GM23338 (cell line): ENCODE data around the gene FITM2.

Experiments used
- CREB1 ChIP-seq: fragments of 250-450 bp; sonication (Bioruptor Pico); IDR thresholded peaks from 2 replicates; pipeline ENCODE4 v1.5.0; 2020; ENCODE audit warnings: low read depth, mild to moderate bottlenecking, moderate library complexity
- EZH2 ChIP-seq: fragments of 200-600 bp; sonication (generic); IDR thresholded peaks from one replicate; pipeline ENCODE4 v1.8.0; 2017; ENCODE audit warnings: antibody characterized with exemption, mild to moderate bottlenecking, low read depth; ENCODE audit not compliant: unreplicated experiment
- EZH2phosphoT487 ChIP-seq: fragments of 200-600 bp; sonication (generic); IDR thresholded peaks from one replicate; pipeline ENCODE4 v1.8.1; 2018; ENCODE audit warnings: antibody characterized with exemption; ENCODE audit not compliant: unreplicated experiment
- JUNB ChIP-seq: IDR thresholded peaks from one replicate; pipeline ENCODE4 v1.6.1; 2016; ENCODE audit warnings: antibody characterized with exemption; ENCODE audit not compliant: unreplicated experiment
- NANOG ChIP-seq: IDR thresholded peaks from 2 replicates; pipeline ENCODE4 v1.6.1; 2016; ENCODE audit warnings: antibody characterized with exemption, borderline replicate concordance
- POLR2AphosphoS5 ChIP-seq: IDR thresholded peaks from 2 replicates; pipeline ENCODE4 v1.6.1; 2016; ENCODE audit warnings: antibody characterized with exemption, low read depth
- ZNF114 ChIP-seq: fragments of 250-450 bp; sonication (Bioruptor Pico); IDR thresholded peaks from 2 replicates; pipeline ENCODE4 v1.5.0; 2020; ENCODE audit warnings: mild to moderate bottlenecking, moderate library complexity
- TF ChIP-seq, protein P1 (sequence below), 2 experiments: fragments of 200-600 bp in 1 of 2; sonication (generic) in 1 of 2; conservative IDR thresholded peaks; 2 replicates each; pipeline versions ENCODE4 v1.5.1 to v1.6.1; 2016 to 2017; ENCODE audit warnings: antibody characterized with exemption in 2 of 2, low read depth in 2 of 2, mild to moderate bottlenecking in 2 of 2, moderate library complexity in 1 of 2
- TF ChIP-seq, protein P2 (sequence below): IDR thresholded peaks from one replicate; pipeline ENCODE4 v1.6.1; 2018; ENCODE audit warnings: antibody characterized with exemption; ENCODE audit not compliant: unreplicated experiment

DNA sequence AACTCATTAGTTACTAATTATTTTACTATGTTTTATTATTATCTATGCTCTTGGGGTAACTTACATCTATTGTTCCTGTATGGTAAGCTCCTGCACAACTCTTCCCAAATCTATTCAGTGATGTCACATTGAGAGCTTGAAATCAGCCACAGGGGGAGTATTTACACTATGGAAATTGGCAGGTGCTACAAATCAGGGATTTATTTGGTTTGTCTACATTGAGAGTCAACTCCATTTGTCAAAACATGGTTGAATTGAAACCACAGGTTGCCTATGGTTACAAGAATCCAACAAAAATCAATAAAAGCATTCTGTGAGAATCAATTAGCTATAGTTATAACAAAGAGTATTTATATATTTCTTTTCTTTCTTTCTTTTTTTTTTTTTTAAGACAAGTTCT is 3.9 kb upstream of the FITM2 start:
- TF ChIP-seq, protein P1, sequence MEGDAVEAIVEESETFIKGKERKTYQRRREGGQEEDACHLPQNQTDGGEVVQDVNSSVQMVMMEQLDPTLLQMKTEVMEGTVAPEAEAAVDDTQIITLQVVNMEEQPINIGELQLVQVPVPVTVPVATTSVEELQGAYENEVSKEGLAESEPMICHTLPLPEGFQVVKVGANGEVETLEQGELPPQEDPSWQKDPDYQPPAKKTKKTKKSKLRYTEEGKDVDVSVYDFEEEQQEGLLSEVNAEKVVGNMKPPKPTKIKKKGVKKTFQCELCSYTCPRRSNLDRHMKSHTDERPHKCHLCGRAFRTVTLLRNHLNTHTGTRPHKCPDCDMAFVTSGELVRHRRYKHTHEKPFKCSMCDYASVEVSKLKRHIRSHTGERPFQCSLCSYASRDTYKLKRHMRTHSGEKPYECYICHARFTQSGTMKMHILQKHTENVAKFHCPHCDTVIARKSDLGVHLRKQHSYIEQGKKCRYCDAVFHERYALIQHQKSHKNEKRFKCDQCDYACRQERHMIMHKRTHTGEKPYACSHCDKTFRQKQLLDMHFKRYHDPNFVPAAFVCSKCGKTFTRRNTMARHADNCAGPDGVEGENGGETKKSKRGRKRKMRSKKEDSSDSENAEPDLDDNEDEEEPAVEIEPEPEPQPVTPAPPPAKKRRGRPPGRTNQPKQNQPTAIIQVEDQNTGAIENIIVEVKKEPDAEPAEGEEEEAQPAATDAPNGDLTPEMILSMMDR (conservative IDR thresholded peaks at IDR 0.05; ENCODE audit: low read depth in 2 of 2) = no peak
- no peak for TF ChIP-seq JUNB
- no peak for TF ChIP-seq POLR2AphosphoS5
- TF ChIP-seq, protein P2, sequence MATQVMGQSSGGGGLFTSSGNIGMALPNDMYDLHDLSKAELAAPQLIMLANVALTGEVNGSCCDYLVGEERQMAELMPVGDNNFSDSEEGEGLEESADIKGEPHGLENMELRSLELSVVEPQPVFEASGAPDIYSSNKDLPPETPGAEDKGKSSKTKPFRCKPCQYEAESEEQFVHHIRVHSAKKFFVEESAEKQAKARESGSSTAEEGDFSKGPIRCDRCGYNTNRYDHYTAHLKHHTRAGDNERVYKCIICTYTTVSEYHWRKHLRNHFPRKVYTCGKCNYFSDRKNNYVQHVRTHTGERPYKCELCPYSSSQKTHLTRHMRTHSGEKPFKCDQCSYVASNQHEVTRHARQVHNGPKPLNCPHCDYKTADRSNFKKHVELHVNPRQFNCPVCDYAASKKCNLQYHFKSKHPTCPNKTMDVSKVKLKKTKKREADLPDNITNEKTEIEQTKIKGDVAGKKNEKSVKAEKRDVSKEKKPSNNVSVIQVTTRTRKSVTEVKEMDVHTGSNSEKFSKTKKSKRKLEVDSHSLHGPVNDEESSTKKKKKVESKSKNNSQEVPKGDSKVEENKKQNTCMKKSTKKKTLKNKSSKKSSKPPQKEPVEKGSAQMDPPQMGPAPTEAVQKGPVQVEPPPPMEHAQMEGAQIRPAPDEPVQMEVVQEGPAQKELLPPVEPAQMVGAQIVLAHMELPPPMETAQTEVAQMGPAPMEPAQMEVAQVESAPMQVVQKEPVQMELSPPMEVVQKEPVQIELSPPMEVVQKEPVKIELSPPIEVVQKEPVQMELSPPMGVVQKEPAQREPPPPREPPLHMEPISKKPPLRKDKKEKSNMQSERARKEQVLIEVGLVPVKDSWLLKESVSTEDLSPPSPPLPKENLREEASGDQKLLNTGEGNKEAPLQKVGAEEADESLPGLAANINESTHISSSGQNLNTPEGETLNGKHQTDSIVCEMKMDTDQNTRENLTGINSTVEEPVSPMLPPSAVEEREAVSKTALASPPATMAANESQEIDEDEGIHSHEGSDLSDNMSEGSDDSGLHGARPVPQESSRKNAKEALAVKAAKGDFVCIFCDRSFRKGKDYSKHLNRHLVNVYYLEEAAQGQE = no peak
- no peak for TF ChIP-seq EZH2phosphoT487
- TF ChIP-seq CREB1 = no peak
- TF ChIP-seq EZH2 = no peak
- no peak for TF ChIP-seq NANOG
- no peak for TF ChIP-seq ZNF114 (CRISPR knock-in tag)
